GM19397 (cell line): Measurements from ENCODE around the gene SARM1.
"Not testable (repeated sequence)": the region's sequence is repeated elsewhere in the genome, so short reads cannot be mapped to it uniquely, and the experiment has no call there.

Experiments
- ATAC-seq: cut with Tn5 transposase; IDR thresholded peaks from one replicate; pipeline ENCODE4 v1.9.1; 2021; ENCODE audit warnings: mild to moderate bottlenecking, moderate library complexity; ENCODE audit not compliant: unreplicated experiment

SARM1 gene

DNA sequence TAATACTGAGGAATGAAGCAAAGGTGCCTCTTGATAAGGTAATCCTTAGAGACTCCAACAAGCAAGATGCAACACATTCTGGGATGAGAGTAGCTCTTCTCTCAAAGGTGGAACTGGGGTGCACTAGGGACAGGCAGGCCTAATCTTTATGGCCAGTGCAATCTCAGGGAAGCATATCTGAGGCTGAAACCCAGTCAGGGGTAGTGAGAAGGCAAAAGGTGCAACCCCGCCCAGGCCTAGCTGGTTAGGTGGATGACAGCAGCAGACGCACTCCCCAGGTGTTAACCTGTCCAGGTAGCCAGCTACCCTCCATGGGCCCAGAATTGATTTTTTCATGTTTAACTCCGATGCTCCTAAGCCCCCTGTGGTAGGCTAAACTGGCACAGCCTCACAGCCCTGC is 44.4 kb downstream of the SARM1 start:
- ATAC-seq, result no peak

GRCh38 chr17:28416703-28417311 is 45.3 kb downstream of the SARM1 start:
- ATAC-seq, result no peak

GRCh38 chr17:28421787-28422305 is 50.4 kb downstream of the SARM1 start:
- ATAC-seq, result no peak

DNA sequence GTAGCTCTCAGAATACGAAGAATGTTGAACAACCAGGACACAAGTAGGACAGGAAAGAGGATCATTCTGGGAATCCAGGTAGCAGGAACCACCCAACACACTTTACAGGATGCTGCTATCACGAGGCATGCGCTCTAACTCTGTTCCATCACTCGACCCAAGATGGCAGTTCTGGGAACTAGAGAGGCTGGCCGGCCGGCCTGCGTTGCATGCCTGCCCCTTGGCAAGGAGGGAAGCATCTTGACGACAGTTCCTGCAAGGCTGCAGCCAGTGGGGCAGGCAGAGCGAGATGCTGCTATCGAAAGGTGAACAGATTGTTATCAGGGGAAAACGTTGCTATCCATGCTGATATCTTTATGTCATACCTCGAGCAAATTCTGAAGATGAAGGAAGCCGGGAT is 53.7 kb downstream of the SARM1 start:
- ATAC-seq, result no peak

DNA sequence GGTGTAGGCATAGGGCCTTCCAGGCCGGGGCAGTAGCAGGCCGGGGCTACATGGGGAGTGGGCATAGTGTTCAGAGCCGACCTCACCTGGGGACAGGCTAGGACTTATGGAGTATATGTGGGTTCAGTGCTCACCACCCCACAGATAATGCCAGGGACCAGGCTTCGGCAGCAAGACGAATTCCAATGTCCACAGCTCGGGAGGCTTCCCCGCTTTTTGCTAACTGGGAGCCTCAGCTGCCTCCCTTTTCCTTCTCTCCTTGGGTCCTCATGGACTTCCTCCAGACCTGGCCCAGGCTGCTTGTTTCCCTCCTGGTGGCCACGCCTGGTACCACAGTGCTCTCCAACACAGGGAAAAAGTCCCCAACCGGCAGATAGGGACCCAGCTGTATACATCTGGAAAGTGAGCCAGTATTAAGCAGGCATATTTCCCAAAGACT is 54.6 kb downstream of the SARM1 start:
- no peak for ATAC-seq

DNA sequence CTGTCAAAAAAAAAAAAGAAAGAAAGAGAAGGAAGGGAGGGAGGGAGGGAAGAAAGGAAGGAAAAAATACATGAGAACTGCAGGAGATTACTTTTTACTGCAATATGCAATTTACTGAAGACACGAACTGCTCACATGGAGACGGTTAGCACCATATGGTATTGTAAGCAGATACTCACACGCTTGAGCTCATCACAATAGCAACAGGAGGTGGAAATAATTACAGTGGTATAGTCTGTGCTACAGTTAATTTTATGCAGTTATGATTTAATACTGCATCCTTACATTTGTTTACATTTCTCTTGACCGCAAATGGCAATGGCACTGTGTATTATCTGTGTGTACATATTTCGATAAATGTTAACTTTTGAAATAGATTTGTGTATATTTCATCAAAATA is 55.9 kb downstream of the SARM1 start:
- ATAC-seq, result no peak

- ATAC-seq, result not testable (repeated sequence)
Measured at GRCh38 chr17:28427982-28428381, 56.5 kb downstream of the SARM1 start.

DNA sequence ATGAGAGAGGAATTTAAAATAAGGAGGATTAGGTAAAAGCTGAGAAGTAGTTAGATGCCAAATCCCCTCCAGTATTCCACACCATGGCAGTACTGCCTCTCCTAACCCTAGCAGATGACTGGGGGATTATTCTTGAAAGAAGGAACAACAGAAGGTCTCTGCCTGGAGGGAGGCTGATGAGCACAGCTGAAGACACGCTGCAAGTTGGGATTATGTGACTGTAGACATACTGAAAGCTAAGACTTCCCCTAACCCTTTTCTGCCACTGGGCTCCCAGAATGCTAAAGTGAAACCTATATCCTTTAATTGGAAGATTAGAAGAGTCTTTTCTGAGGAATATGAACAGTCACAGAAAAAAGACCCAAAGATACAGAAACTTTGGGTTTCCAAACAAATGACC is 62.2 kb downstream of the SARM1 start:
- ATAC-seq, result no peak

GRCh38 chr17:28434326-28434725 is 62.8 kb downstream of the SARM1 start:
- ATAC-seq, result not testable (repeated sequence)

DNA sequence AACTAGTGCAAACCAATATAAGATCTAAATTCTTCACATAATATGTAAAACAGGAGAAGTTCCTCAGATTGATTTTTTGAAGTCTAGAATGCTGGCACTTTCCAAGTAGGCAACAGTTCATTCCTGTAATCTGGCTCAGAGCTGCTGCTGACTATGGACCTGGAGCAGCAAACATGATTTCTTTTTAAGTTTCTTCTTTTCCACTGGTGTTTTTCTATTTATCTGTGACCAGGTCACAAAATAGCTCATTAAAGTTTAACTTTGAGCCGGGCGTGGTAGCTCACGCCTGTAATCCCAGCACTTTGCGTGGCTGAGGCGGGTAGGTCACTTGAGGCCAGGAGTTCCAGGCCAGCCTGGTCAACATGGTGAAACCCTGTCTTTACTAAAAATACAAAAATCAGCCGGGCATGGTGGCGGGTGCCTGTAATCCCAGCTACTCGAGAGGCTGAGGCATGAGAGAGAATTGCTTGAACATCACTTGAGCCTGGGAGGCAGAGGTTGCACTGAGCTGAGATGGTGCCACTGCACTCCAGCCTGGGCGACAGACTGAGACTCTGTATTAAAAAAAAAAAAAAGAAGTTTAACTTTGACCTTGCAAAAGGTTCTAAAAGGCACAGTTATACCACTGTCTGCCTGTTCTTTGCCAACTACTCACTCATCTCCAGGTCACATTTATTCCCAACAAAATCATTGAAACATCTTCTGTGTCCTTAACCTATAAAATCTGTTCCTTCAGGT is 72.6 kb downstream of the SARM1 start:
- ATAC-seq, result no peak

- ATAC-seq, result no peak
Measured at GRCh38 chr17:28446716-28447395, 75.4 kb downstream of the SARM1 start.

DNA sequence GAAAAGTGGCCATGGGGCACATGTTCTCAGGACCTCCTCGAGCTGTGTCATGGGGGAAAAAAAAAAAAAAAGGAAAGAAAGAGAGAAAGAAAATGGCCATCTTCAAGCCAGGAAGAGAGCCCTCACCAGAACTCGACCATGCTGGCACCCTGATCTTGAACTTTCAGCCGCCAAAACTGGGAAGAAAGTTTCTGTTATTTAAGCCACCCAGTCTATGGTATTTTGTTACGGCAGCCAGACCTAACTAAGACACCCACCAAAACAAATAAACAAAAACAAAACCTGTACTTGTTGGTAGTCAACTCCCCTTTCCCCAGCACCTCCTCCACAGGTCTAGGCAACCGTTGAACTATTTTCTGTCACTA is 75.9 kb downstream of the SARM1 start:
- ATAC-seq, result no peak

DNA sequence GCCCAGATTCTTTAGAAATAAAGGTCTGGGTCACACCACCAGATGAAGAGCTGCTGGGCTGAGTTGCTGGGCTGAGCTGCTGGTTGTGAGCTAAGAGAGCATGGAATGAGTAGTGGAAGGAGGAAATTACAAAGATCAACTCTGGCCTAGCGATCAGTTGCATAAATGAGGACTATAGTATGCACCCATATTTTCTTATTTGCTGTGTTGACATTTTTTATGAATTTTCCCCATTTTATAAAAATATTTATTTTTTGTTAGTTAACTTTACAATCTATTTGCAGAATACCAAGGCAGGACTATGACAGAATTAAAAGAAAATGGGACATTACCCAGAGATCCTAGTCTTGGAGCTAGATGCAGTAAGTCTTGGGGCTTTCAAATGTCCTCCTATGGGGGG is 78.4 kb downstream of the SARM1 start:
- ATAC-seq, result no peak
